GM06990 (cell line): ENCODE measurements around the gene UROS.

Experiments used
- DNase-seq: peaks from one replicate; pipeline ENCODE4 v3.0.0-alpha.2; 2011; ENCODE audit not compliant: insufficient read length; ENCODE audit errors: extremely low read depth
- H3K27me3 ChIP-seq: replicated peaks from 2 replicates; pipeline ENCODE4 v1.6.0; 2011; ENCODE audit warnings: low read length; ENCODE audit not compliant: control insufficient read depth, insufficient read depth
- H3K36me3 ChIP-seq: 2 replicates; pipeline ENCODE4 v1.5.1; 2011; ENCODE audit warnings: low read length; ENCODE audit not compliant: control insufficient read depth, insufficient read depth
- H3K4me3 ChIP-seq: replicated peaks from 2 replicates; pipeline ENCODE4 v1.5.1; 2011; ENCODE audit warnings: low read depth, mild to moderate bottlenecking, control low read depth, low read length
- CTCF ChIP-seq: IDR thresholded peaks from 2 replicates; pipeline ENCODE4 v1.5.1; 2011; ENCODE audit warnings: low read length, control low read depth, mild to moderate bottlenecking, inconsistent platforms; ENCODE audit not compliant: insufficient read depth, poor library complexity, severe bottlenecking

The UROS gene

GRCh38 chr10:125779403-125780327, 43.4 kb downstream of the UROS start:
- DNase-seq: no peak
- Histone ChIP-seq H3K36me3 (no peaks in the 10 kb centered on the region), H3K27me3 (no peaks in the 10 kb centered on the region; the same call in 1 of the 2 replicates), H3K4me3 (no peak overlapping the region)
- TF ChIP-seq CTCF: no peak

GRCh38 chr10:125778556-125778955, 44.5 kb downstream of the UROS start:
- Histone ChIP-seq H3K36me3 (no peaks in the 10 kb centered on the region), H3K27me3 (no peaks in the 10 kb centered on the region; the same call in 1 of the 2 replicates), H3K4me3 (no peak overlapping the region)
- DNase-seq: no peak
- no peak for TF ChIP-seq CTCF

GRCh38 chr10:125777806-125778205, 45.3 kb downstream of the UROS start:
- H3K36me3 ChIP-seq: no peaks in the 10 kb centered on the region
- no peaks in the 10 kb centered on the region; the same call in 1 of the 2 replicates for H3K27me3 ChIP-seq
- no peak for DNase-seq
- no peak overlapping the region for H3K4me3 ChIP-seq
- TF ChIP-seq CTCF: no peak

- no peaks in the 10 kb centered on the region; the same call in 1 of the 2 replicates for H3K27me3 ChIP-seq
- DNase-seq: no peak
- TF ChIP-seq CTCF: no peak
Observed at GRCh38 chr10:125775491-125776106, 47.5 kb downstream of the UROS start, which contains the start of gene MMP21. TSS of gene MMP21 (minus strand) at chr10:125775821. CDS start at chr10:125775821, 0 bp downstream.

GRCh38 chr10:125774581-125775191, 48.4 kb downstream of the UROS start:
- Histone ChIP-seq H3K36me3 (no peaks in the 10 kb centered on the region), H3K4me3 (no peak overlapping the region), H3K27me3 (no peaks in the 10 kb centered on the region; the same call in 1 of the 2 replicates)
- no peak for DNase-seq
- TF ChIP-seq CTCF: no peak

More at GRCh38 chr10:125775491-125776106, 47.5 kb downstream of the UROS start, which contains the start of gene MMP21:
- H3K4me3 ChIP-seq: no peak within 1 kb of the TSS
- H3K36me3 ChIP-seq: no peaks in the 10 kb centered on the region
